Embryonic facial prominence (tissue), 1 donor: ENCODE data around the gene C2.
"Not testable (repeated sequence)": the region's sequence is repeated elsewhere in the genome, so short reads cannot be mapped to it uniquely, and the experiment has no call there.

ENCODE experiments used
- DNase-seq: peaks from one replicate; pipeline ENCODE4 v3.0.0-alpha.2; 2016; ENCODE audit errors: extremely low spot score

The C2 gene

DNA sequence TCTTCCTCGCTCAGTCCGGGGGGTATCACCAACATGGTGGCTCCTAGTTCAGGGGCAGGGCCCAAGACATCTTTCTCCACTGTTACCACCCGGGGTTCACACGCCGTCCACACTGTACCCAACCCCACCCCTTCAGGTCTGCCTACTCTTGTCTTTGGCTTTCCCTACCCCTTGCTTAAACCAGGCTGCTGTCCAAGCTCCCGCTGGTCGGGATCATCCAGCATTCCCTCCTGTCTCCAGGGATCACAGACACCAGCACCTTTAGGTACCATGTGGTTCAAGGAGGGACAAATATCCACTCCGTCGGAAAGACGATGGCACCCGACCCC, 30.9 kb downstream of the C2 start:
- no peak for DNase-seq

DNA sequence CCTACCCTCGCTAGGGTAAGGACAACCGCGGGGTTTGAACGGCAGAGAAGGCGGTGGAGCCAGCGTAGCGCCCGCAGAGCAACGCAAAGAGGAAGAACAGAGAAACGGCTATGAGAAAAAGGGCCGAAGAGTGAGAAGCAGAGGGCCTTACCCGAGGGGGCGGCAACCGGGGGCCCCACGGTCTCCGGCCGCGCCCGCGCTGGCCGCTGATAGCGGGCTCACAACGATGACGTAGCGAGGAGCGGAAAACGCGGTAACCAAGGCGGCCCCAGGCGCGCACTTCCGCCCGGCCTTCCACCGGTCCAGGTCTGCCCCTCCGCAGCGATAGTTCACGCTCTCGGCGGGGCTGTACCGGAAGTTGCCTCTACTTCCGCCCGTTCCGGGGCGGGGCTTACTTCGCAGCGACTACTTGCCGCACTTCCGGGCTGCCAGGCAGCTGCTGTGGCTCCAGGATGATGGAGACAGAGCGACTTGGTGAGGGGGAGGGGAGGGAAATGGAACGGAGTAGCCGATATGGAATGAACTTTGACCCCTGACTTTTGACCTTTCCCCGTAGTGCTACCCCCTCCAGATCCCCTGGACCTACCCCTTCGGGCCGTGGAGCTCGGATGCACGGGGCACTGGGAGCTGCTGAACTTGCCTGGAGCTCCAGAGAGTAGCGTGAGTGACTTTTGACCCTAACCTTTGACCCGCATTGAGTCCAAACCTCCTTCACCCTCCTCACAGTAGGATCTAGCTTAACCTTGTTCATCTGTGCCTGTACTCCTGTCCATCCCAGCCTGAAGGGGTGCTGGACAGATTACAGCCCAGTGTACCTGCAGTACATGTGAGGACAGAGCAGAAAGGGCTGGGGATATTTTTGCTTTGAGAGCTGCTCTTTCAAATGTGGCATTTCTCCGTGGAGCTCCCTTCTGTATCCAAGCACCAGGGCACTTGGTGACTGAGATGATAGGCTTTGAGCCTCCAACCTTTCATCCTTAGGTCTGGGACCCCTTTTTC, 31.5 kb downstream of the C2 start, which contains the start of the genes NELFE and SKIC2:
TSS of gene NELFE (minus strand) at position 231 of the 999 bp plus-strand sequence. CDS start 525 bp downstream, outside the sequence.
TSS of gene SKIC2 (plus strand) at position 435 of the 999 bp plus-strand sequence. CDS start at position 453, 18 bp downstream.
- DNase-seq = peak; percentile 96

DNA sequence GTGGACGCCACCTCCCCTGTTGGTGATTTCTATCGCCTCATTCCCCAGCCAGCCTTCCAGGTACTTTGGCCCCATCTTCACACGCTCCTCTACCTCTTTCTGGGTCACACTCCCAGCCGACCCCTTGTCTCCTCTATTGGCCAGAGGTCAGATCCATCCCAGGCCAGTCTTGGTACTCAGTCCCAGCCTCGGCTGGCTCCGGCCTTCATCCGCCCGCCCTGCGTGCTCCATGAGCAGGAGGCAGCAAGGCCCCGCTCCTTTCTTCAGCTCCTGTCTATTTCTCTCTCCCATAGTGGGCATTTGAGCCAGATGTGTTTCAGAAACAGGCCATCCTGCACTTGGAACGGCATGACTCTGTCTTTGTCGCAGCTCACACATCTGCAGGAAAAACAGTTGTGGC, 34.1 kb downstream of the C2 start:
- no peak for DNase-seq

DNA sequence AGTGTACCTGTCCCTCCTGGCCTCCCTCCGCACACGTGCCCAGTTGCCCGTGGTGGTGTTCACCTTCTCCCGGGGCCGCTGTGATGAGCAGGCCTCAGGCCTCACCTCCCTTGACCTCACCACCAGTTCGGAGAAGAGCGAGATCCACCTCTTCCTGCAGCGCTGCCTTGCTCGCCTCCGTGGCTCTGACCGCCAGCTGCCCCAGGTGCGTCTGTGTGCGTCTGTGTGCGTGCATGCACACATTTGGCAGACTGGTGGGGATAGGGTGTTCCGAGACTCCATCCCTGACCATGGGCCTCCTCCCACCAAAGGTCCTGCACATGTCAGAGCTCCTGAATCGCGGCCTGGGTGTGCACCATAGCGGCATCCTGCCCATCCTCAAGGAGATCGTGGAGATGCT, 36.4 kb downstream of the C2 start:
- no peak for DNase-seq

DNA sequence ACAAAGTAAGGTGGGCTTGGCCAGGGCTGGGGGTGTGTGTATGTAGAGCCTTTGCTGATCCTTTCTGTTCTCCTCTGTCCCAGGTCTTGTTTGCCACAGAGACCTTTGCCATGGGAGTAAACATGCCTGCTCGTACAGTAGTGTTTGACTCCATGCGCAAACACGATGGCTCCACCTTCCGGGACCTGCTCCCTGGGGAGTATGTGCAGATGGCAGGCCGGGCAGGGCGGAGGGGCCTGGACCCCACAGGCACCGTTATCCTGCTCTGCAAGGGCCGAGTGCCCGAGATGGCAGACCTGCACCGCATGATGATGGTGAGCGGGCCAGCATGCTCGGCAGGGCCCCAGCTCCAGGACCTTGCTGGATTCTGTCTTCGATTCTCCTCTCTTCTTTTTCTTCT, 38.2 kb downstream of the C2 start:
- DNase-seq = no peak

DNA sequence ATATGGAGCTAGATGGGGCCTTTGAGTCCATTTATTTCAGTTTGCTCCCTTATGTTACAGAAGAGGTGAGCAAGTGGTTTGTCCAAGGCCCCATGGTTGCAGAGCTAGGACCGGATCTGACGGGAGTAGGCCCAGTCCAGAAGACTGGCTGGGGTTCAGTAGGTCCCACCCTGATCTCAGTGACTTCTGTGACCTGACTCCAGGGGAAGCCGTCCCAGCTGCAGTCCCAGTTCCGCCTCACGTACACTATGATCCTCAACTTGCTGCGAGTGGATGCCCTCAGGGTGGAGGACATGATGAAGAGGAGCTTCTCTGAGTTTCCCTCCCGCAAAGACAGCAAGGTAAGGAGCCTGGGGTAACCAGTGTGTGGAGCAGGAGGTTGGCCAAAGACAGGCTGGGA, 39.0 kb downstream of the C2 start:
- no peak for DNase-seq

DNA sequence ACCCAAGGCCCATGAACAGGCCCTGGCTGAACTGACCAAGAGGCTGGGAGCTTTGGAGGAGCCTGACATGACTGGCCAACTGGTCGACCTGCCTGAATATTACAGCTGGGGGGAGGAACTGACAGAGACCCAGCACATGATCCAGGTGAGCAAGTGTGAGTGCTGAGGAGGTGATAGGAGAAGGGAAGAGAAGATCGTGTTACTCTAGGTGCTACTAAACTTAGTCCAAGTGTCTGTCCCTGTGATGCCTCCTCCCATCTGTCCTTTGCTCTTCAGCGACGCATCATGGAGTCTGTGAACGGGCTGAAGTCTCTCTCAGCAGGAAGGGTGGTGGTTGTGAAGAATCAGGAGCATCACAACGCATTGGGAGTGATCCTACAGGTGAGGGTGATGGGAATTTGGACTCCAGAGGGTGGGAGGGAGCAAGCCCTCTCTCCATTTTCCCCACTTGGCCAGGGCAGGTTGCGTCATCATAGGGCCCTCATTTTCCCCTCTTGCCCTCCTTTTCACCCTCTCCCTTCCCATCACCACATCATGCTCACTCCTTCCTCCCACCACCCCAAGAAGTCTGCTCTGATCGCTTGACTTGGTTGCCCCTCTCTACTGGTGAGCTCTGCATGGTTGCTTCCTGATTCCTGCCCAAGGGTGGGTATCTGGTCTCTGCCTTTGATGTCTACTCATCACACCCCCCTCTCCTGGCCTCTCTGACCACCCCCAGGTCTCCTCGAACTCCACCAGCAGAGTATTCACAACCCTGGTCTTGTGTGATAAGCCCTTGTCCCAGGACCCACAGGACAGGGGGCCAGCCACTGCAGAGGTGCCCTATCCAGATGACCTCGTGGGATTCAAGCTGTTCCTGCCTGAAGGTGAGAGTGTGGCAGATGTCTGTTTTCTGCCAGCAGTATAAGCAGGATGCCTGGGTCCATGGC, 39.7 kb downstream of the C2 start:
- DNase-seq = no peak

DNA sequence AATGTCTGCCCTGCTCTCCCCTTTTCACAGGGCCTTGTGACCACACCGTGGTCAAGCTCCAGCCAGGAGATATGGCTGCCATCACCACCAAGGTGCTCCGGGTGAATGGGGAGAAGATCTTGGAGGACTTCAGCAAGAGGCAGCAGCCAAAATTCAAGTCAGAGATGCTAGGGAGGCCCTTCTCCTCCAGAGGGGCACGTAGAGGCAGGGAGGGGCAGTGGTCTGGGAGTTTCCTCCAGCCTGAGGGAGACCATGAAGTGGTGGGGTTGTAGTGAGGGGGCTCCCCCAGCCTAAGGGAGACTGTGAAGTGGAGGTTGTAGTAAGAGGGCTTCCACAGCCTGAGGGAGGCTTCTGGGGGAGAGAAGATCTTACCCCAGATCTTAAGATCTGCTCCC, 40.4 kb downstream of the C2 start:
- no peak for DNase-seq

DNA sequence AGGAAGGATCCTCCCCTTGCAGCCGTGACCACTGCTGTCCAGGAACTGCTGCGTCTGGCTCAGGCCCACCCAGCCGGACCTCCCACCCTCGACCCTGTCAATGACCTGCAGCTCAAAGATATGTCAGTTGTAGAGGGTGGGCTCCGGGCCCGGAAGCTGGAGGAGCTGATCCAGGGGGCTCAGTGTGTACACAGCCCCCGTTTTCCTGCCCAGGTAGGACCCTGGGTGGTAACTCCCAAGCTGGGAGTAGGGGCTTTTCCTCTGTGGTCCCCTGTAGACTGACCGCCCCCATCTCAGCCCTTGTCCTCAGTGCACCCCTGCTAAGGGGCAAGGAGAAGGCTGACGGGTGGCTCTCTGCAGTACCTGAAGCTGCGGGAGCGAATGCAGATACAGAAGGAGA, 40.8 kb downstream of the C2 start:
- DNase-seq = no peak

DNA sequence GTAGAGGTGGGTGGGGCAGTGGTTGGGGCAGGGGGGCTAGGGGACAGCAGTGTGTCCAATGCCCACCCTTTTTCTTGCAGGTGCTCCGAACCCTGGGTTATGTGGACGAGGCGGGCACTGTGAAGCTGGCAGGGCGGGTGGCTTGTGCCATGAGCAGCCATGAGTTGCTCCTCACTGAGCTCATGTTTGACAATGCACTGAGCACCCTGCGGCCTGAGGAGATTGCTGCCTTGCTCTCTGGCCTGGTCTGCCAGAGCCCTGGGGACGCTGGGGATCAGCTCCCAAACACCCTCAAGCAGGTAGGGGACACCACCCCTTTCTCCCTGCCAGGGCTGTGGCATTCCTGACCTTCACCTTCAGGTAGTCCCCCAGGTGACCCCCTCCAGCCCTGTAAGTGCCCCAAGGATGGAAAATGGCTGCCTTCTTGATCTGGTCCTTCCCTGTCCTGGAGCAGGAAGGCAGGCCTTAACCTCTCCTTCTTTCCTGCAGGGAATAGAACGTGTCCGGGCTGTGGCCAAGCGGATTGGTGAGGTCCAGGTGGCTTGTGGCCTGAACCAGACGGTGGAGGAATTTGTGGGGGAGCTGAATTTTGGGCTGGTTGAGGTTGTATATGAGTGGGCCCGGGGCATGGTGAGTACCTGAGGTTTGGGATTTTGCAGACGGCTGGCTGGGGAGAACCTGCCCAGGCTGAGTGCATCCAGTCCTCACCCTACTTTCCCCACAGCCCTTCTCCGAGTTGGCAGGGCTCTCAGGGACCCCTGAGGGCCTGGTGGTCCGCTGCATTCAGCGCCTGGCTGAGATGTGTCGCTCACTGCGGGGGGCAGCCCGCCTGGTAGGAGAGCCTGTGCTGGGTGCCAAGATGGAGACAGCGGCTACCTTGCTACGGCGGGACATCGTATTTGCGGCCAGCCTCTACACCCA, 41.5 kb downstream of the C2 start:
- no peak for DNase-seq

DNA sequence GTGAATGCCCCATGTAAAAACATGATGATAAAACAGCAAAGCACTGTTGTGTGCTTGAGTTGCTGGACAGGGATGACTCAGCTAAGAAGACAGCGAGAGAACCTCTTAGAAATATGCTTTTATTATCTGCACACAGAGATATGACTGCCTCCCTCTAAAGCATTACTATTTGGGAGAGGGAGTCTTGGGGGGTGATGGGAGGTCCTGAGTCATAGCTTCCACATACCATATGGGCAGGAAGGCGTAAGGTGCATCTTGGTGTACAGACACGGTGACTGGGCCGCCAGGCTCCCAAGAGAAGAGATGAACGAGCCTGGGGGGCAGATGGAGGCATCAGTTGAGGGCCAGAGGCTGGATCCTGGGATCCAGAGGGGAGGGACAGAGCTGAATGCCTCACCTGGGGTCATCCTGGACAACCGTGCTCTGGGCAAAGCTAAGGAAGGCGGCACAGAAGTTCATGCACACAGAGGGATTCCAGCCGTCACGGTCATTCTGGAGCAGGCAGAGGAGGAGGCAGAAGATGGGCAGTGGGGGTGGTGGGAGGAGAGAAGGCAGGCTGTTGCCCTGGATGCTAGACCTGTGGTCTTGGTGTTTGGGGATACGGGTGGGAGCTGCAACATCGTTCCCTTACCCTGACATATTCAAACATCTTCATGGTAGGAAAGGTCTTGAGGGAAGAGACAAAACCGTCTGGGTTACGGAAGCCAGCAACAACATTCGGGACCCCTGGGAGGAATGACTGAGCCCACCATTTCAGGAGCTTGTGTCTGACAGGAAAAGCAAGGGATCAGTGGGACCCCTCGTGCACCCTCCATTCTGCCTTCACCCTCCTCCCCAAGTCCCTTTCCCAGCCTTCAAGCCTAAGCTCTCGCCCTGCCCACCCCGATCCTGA, 42.4 kb downstream of the C2 start:
- DNase-seq = no peak

DNA sequence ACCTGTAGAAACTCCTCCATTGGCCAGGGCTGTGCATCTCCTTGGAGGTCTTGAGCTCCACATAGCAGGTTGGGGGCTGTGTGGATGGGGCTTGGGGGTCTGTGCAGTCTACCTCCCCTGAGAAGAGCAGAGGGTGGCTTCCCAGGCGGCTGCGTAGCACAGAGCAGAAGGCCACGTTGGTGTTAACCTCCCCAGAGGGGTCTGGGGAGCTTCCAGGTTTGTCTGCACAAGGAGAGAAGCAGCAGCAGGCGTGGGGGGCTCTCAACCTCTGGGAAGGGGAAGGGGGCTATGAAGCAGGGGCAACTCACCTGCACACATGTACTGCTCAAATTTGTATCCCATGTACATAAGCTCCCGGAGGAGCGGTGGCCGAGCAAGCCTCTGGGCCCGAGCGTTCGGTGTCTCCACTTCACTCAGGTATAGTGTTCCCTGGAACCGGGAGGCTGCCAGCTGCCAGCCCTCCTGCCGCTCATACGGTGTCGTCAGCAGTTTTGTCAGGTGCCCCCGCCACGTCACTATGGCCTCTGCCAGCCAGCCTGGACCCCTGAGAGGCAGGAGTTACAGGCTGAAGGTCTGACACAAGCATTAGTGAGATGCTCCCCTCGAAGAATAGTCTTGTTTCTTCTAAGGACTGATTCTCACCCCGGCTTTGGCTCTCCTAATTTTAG, 43.2 kb downstream of the C2 start:
- DNase-seq = no peak

DNA sequence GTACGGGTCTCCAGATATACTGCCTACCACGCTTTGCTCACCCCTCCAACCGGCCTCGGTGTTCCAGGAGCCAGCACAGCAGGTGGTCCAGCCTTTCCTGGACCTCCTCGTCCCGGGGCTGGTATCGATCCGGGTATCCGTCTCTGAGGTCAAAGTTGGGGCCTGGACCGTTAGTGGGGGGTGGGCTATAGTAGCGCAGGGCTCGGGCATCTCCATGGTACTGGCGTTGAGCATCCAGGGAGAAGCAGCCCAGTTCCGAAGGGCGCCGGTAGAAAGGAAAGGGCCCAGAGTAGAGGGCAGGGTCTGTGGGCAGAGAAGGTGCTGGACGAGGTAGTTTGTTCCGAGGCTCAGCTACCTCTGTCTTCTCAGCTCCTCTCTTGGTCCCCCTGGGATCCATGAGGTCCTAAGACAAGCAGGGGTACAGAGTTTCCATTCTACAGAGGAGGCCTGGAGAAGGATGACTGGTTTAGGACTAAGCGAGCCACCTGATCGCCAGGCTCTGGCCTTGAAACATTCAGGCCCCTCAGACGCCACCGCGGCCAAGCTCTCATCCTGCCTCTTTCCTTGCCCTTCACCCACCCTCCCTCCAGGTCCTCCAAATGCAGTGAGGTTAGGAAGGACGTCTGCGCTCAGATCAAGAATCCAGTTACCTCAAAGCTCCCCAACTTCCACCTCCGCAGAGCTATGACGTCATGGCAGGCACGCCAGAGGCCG, 43.9 kb downstream of the C2 start:
- no peak for DNase-seq

DNA sequence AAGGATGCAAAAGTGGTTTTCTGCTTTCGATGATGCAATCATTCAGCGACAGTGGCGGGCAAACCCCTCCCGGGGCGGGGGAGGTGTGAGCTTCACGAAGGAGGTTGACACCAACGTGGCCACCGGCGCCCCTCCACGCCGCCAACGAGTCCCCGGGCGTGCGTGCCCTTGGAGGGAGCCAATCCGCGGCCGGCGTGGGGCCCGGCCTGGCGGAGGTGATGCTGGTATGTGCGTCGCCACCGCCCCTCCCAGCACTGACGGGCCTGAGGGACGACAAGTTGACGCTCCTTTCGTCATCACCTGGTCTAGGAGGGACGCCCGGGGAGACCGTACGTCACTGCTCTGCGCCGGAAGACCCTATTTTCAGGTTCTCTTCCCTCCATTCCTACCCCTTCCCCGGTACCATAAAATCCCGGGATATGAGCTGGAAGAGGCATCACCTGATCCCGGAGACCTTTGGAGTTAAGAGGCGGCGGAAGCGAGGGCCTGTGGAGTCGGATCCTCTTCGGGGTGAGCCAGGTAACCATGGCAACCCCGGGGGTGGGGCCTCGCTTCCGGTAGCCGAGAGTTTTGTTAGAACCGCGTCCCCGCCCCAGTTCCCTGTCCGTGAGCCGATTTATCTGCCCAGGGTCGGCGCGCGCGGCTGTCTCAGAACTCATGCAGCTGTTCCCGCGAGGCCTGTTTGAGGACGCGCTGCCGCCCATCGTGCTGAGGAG, 44.6 kb downstream of the C2 start, which contains the start of gene DXO:
TSS of gene DXO (minus strand) at position 146 of the 716 bp plus-strand sequence. CDS start 463 bp downstream, outside the sequence.
- DNase-seq = peak; percentile 96

DNA sequence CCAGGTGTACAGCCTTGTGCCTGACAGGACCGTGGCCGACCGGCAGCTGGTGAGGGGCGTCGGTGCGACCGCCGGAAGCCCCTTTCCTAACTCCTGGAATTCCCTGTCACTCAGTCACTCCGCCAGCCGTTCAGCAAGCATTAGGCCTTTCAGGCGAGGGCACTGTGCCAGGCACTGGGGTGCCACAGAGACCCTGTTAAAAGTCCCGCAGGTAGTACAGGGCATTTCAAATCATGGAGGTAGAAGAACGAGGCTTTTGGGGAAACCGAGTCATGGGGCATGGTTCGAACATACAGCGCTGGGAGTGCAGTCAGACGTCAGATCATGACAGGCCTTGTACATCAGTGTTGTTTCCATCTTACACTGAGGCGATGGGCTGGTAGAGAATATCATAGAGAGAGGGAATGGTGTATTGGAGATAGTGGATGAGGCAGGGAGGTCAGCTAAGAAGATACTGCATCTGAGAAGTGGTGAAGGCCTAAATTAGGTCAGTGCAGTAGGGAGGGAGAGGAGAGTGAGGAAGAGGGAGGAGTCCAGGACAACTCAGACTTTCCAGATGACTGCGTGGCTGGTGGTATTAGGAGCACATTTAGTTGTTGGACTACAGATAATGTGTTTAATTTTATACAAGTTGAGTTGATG, 45.3 kb downstream of the C2 start:
- DNase-seq = no peak

DNA sequence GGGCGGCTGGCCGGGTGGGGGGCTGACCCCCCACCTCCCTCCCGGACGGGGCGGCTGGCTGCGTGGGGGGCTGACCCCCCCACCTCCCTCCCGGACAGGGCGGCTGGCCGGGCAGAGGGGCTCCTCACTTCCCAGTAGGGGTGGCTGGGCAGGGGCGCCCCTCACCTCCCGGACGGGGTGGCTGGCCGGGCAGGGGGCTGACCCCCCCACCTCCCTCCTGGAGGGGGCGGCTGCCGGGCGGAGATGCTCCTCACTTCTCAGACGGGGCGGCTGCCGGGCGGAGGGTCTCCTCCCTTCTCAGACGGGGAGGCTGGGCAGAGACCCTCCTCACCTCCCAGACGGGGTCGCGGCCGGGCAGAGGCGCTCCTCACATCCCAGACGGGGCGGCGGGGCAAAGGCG, 48.5 kb downstream of the C2 start:
- DNase-seq = not testable (repeated sequence)

DNA sequence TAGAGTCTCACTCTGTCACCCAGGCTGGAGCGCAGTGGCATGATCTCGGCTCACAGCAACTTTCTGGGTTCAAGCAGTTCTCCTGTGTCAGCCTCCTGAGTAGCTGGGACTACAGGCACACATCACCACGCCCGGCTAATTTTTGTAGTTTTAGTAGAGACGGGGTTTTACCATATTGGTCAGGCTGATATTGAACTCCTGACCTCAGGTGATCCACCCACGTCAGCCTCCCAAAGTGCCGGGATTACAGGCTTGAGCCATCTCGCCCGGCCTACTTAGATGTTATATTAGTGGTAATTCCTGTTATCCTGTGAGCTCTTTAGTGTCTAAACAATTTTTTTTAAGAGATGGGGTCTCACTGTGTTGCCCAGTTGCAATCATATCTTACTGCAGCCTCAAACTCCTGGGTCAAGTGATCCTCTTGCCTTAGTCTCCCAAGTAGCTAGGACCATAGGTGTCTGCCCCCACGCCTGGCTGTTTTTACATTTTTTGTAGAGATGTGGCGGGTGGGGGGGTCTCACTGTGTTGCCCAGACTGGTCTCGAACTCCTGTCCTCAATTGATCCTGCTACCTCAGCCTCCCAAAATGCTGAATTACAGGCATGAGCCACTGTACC, 50.4 kb downstream of the C2 start:
- DNase-seq = no peak
